ENCODE results near the gene STK4. TPM values are rescaled to one million over a fixed set of nuclear protein-coding genes. Genes with fewer than 3 reads are reported as not detected.

STK4 gene
- total and polyA plus RNA-seq, 2 donors (not counting 3 experiments of a cell fraction or from before 2014, with no cell fraction given) = 9.1 to 29.6 TPM

GRCh38 chr20:44921447-44921846 is 44.9 kb upstream of the STK4 start:
- FAIRE-seq (no peak), DNase-seq (ENCODE audit: low read depth, low spot score) (no peak)
- Histone ChIP-seq H3K4me1 (ENCODE audit: control insufficient read depth, extremely low read depth, insufficient read depth, low read length) (no peaks in the 10 kb centered on the region), H3K36me3 (ENCODE audit: control insufficient read depth in 2 of 2, extremely low read depth in 1 of 2, insufficient read depth in 2 of 2, low read length in 2 of 2) (no peaks in the 10 kb centered on the region), H3K27me3 (ENCODE audit: control insufficient read depth in 2 of 2, insufficient read depth in 2 of 2, low read length in 2 of 2) (no peaks in the 10 kb centered on the region), H3K27ac (ENCODE audit: insufficient read depth, low read depth, low read length) (no peak overlapping the region), H3K9me1 (replicated peaks; ENCODE audit: control insufficient read depth, extremely low read depth, insufficient read depth, low read length) (no peaks in the 10 kb centered on the region), H2AFZ (ENCODE audit: low read depth, low read length) (no peak overlapping the region), H3K4me3 (replicated peaks in 1 of 3; ENCODE audit: insufficient read depth in 1 of 3, low read depth in 1 of 3, low read length in 3 of 3) (no peak overlapping the region), H3K9me3 (replicated peaks; ENCODE audit: control insufficient read depth, insufficient read depth, low read length) (no peaks in the 10 kb centered on the region), H3K4me2 (ENCODE audit: insufficient read depth, low read length) (no peak overlapping the region), H3K9ac (replicated peaks; ENCODE audit: extremely low read depth, insufficient read depth, low read length) (no peak overlapping the region), H3K79me2 (ENCODE audit: control insufficient read depth, insufficient read depth, low read length) (no peaks in the 10 kb centered on the region), H4K20me1 (replicated peaks; ENCODE audit: control insufficient read depth, extremely low read depth, insufficient read depth, low read length) (no peaks in the 10 kb centered on the region)
- BruUV-seq (replicated peaks) = no TSS peak
- dilution Hi-C loops (cut with MboI; ENCODE audit: extremely low pct_ligation_motif_present, low sequenced_read_pairs) = no loop called here
- ChIA-PET CTCF (interaction anchor here (0.6 kb wide), 1 partner anchor 373 kb away, joined by 5 read pairs; no protein-coding TSS in a partner anchor), POLR2A (no interaction called here)
- TF ChIP-seq MAX (IDR thresholded peaks at IDR 0.05; ENCODE audit: insufficient read depth, insufficient read length) (no peak), GATA2 (IDR thresholded peaks at IDR 0.05; ENCODE audit: insufficient read depth, insufficient read length, low read depth, low read length) (no peak), FOS (IDR thresholded peaks at IDR 0.05; ENCODE audit: borderline replicate concordance, insufficient read depth, low read length) (no peak), POLR2AphosphoS5 (IDR thresholded peaks at IDR 0.05; ENCODE audit: insufficient read depth, low read depth, low read length) (no peak), JUN (IDR thresholded peaks at IDR 0.05; ENCODE audit: borderline replicate concordance, insufficient read depth, insufficient read length, low read depth) (no peak), MYC (IDR thresholded peaks at IDR 0.05; ENCODE audit: low read depth, low read length) (no peak), POLR2A (IDR thresholded peaks at IDR 0.05; ENCODE audit: low read depth, low read length) (no peak), EZH2 (IDR thresholded peaks at IDR 0.05; ENCODE audit: borderline replicate concordance, low read depth, low read length, severe bottlenecking) (no peak)
- TF ChIP-seq, protein P1, sequence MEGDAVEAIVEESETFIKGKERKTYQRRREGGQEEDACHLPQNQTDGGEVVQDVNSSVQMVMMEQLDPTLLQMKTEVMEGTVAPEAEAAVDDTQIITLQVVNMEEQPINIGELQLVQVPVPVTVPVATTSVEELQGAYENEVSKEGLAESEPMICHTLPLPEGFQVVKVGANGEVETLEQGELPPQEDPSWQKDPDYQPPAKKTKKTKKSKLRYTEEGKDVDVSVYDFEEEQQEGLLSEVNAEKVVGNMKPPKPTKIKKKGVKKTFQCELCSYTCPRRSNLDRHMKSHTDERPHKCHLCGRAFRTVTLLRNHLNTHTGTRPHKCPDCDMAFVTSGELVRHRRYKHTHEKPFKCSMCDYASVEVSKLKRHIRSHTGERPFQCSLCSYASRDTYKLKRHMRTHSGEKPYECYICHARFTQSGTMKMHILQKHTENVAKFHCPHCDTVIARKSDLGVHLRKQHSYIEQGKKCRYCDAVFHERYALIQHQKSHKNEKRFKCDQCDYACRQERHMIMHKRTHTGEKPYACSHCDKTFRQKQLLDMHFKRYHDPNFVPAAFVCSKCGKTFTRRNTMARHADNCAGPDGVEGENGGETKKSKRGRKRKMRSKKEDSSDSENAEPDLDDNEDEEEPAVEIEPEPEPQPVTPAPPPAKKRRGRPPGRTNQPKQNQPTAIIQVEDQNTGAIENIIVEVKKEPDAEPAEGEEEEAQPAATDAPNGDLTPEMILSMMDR (IDR thresholded peaks at IDR 0.05; ENCODE audit: extremely low read depth in 1 of 2, insufficient read depth in 1 of 2, low read depth in 1 of 2, low read length in 2 of 2) = no peak
- intact Hi-C loops (cut with micrococcal nuclease) = no loop called here

All from endothelial cell of umbilical vein (primary cell).